ENCODE measurements around the gene TACSTD2. TPM values are rescaled to one million over a fixed set of nuclear protein-coding genes. Genes with fewer than 3 reads are reported as not detected.
"Not testable (repeated sequence)": the region's sequence is repeated elsewhere in the genome, so short reads cannot be mapped to it uniquely, and the experiment has no call there.

Gene TACSTD2
- 100 to 1,000 TPM in 1 of 7 donors, 10 to 100 TPM in 2, 1 to 10 TPM in 3, under 1 TPM in 1; 0.35 to 132 (median 7.5) TPM for total RNA-seq
- 1 to 10 TPM; 1.2 to 1.9 TPM for polyA plus RNA-seq
- long read RNA-seq, donor 1, transcript TACSTD2-201 (1 exons, 2,351 nt), result major isoform, 5 of 5 reads
- long read RNA-seq, donor 1, partial matches to known transcripts, result 0 of 5 reads
- long read RNA-seq, donor 1, other reads (novel, unspliced or antisense), result 0 of 5 reads
- long read RNA-seq, donor 2, result 0 reads
- long read RNA-seq, donor 3, transcript TACSTD2-201 (1 exons, 2,351 nt), result major isoform, 73 of 73 reads
- long read RNA-seq, donor 3, partial matches to known transcripts, result 0 of 73 reads
- long read RNA-seq, donor 3, other reads (novel, unspliced or antisense), result 0 of 73 reads

GRCh38 chr1:58576727-58577653, at the start of gene TACSTD2:
Gene TACSTD2 (minus strand): TSS chr1:58577252. CDS start chr1:58577156, 96 bp downstream.
- H3K4me1 ChIP-seq (ENCODE audit: insufficient read depth), result peaks cover 6% of the 10 kb centered on the region
- no peaks in the 10 kb centered on the region for H3K9me3 ChIP-seq
- TF ChIP-seq EP300 (IDR thresholded peaks at IDR 0.05) (no peak), CTCF (IDR thresholded peaks at IDR 0.05) (no peak), POLR2A (IDR thresholded peaks at IDR 0.05) (no peak)
- 7 to 18% (median 7%) methylated on average over 40 to 107 of the region's 107 CpGs for WGBS, 3 donors
- peak in 1 of 5 donors; percentile 47 for DNase-seq
- H3K27ac ChIP-seq, result no peak within 1 kb of the TSS
- H3K36me3 ChIP-seq, result no peaks in the 10 kb centered on the region
- H3K4me3 ChIP-seq, result peak within 1 kb of the TSS; percentile 29
- intact Hi-C loops (cut with DNase I), result no loop called here
- H3K27me3 ChIP-seq, result no peaks in the 10 kb centered on the region

GRCh38 chr1:58626293-58626692, 49.2 kb upstream of the TACSTD2 start:
- H3K9me3 ChIP-seq, result no peaks in the 10 kb centered on the region
- intact Hi-C loops (cut with DNase I), result no loop called here
- no peaks in the 10 kb centered on the region for H3K4me1 ChIP-seq (ENCODE audit: insufficient read depth)
- no peak for DNase-seq
- no peak for TF ChIP-seq CTCF (IDR thresholded peaks at IDR 0.05)
- no peak for TF ChIP-seq POLR2A (IDR thresholded peaks at IDR 0.05)
- TF ChIP-seq EP300 (IDR thresholded peaks at IDR 0.05), result no peak
- no peaks in the 10 kb centered on the region for H3K36me3 ChIP-seq
- H3K27ac ChIP-seq, result no peak overlapping the region
- no peaks in the 10 kb centered on the region for H3K27me3 ChIP-seq
- no peak overlapping the region for H3K4me3 ChIP-seq

- 95 to 97% (median 96%) methylated on average over 24 to 27 of the region's 27 CpGs for WGBS, 3 donors
- H3K9me3 ChIP-seq; H3K36me3 ChIP-seq; H3K4me1 ChIP-seq (ENCODE audit: insufficient read depth); H3K4me3 ChIP-seq; intact Hi-C loops (cut with DNase I); H3K27ac ChIP-seq; H3K27me3 ChIP-seq; DNase-seq: not testable (repeated sequence)
These were observed 46.2 kb upstream of the TACSTD2 start for GRCh38 chr1:58623259-58623658.

- Histone ChIP-seq H3K27ac (no peak overlapping the region), H3K36me3 (no peaks in the 10 kb centered on the region), H3K4me1 (ENCODE audit: insufficient read depth) (no peaks in the 10 kb centered on the region), H3K9me3 (no peaks in the 10 kb centered on the region), H3K27me3 (no peaks in the 10 kb centered on the region), H3K4me3 (no peak overlapping the region)
- intact Hi-C loops (cut with DNase I), result no loop called here
- 91 to 96% (median 93%) methylated on average over 6 of the region's 6 CpGs for WGBS, 3 donors
- TF ChIP-seq CTCF (IDR thresholded peaks at IDR 0.05) (no peak), POLR2A (IDR thresholded peaks at IDR 0.05) (no peak), EP300 (IDR thresholded peaks at IDR 0.05) (no peak)
- no peak for DNase-seq
These were observed 45.5 kb upstream of the TACSTD2 start for GRCh38 chr1:58622571-58622970.

Data from ovary (tissue), 10 donors.